HG02970 (cell line): ENCODE data around the gene LFNG.
A peak's percentile ranks its signal among the peaks of the same experiment; 100 is the strongest.

Source experiments
- ATAC-seq: cut with Tn5 transposase; IDR thresholded peaks from one replicate; pipeline ENCODE4 v1.9.1; 2021; ENCODE audit warnings: mild to moderate bottlenecking, moderate library complexity, moderate number of reproducible peaks; ENCODE audit not compliant: unreplicated experiment, low FRiP score

Gene LFNG

DNA sequence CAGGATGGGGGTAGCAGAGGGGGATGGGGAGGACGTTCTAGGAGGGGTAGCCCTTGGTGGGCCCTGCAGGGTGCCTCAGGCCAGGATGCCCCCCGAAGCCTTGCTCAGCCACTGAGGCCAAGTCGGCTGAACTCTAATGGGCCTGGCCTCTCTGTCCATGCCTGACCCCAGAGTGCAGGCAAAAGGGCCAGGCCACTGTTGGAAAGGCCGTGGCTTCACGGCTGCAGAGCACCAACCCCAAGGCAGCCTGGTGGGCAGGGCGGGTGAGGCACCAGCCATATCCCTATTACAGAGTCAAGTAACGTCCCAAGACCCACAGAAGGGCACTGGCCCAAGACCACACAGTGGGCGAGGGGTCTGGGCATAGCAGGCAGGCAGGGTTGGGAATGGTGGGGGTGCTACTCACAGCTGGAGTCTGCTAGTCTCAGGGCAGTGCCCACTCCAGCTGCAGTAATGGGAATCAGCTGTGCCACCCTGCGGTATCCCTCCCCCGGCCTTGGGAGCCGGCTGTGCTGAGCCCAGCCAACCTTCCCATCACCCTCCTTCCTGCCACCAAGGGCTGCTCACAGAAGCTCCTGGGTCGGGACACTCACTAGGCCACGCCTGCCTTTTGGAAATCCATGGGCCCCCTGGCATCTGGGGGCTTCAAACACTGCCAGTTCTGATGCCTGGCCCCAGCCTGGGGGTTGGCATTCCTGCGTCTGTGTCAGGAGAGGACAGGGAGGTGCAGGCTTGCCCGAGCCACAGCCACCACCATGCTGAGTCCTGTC, 4.0 kb upstream of the LFNG start:
- ATAC-seq: no peak

DNA sequence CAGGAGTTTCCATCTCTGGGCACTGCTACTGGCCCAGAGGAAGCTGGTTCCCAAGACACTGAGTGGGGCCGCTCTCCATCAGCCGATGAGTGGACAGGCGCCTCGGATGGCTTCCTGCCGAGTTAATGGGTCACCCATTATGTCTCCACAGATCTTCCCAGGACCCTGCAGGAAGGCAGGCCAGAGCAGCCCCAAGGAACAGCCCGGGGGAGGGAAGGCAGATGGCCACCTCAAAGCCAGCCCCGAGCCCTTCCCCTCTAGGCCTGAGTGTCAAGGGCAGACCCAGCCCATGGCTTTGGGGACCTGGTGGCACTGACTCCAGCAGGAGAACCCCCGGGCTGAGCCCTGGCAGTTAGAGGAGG, 3.4 kb upstream of the LFNG start:
- no peak for ATAC-seq

DNA sequence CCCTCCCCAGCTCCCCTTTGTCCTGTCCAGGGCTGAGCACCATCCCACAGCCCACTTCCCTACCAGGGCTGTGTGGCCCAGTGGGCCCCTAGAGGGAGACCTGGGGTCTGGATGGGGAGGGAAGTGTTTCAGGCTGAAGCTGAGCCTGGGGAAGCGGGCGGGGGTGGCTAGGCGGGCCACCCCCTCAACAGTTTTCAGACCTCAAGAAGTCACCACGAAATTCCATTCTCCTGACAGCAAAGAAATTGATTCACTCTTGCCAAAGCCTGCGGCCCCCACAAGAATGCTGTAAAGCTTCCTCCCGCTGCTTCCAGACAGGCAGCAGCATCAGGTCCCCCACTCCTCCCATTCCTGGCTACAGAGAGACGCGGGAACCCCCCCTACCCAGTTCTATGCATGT, 2.5 kb upstream of the LFNG start:
- no peak for ATAC-seq

DNA sequence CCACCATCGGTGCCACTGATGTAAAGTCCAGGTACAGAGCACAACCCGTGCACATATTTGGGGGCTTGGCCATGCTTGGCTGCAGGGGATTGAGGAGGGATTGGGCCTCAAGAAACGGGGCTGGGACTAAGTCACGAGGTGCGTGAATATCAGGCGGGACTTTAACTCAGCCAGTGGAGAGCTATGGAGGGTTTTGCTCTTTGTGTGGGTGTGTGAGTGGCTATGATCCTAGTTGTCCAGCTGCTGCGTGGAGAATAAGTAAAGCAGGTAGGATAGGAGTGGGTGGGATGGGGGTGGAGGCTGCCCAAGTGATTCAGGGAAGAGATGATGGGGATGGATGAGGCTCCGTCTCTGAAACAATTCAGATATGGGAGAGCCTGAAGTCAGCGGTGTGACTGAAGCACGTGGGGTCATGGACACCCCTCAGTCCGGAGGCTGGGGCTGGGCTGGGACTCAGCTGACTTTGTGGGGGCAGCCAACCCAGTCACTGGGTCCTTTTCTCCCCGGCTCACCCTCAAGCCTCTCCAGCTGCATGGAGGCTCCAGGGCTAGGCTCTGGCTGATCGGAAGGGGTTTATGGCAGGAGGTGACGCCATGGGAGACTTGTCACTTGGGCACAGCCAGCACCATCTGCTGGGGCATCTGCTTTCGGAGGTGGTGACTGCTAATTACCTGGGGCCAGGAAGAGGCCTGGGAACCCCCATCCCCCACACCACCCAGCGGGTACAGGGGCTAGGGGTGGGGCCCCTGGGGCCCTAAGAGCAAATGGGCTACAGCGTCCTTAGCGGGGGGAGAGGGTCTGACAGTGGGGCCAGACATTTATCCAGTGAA, 1.7 kb upstream of the LFNG start:
- no peak for ATAC-seq

DNA sequence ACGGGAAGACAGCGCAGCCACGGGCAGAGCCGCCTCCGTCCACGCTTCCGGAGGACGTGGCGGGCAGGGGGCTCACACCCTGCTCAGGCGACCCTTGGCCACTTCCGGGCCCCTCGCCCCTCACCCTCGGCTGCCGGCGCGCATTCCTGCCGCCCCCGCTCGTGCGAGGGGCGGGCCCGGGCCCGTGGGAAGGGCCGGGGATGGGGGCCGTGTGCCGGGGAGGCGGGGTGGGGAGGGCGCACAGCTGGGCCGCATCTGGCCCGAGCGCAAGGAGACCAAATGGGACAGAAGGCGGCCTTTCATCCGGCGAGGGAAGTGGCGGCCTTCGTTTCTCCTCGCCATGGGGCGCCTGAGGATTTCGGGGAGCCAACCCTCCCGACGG, 846 bp upstream of the LFNG start:
- ATAC-seq: no peak

DNA sequence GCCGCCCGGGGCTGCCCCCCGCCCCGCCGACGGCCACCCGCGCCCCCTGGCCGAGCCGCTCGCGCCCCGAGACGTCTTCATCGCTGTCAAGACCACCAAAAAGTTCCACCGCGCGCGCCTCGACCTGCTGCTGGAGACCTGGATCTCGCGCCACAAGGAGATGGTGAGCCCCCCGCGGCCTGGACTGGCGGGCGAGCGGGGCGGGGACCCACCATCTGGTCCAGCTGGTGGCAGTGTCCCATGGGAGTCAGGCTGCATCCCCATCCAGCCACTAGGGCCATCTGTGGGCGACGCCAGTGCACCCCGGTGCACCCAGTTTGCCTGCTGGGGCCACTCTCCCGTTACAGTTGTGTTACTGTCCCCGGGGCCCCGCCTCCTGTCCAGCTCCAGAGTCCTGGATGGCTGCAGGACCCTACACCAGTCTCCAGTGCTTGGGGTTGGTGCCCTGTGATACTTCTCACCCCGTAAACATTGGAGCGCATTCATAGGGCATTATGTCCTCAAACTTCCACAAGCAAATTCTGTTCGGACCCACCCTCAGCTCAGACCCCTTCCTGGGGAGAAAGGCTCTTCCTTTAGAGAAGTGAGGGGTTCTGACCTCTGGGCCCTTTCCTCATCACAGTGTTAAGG, 672 bp downstream of the LFNG start:
- ATAC-seq: peak; percentile 2

DNA sequence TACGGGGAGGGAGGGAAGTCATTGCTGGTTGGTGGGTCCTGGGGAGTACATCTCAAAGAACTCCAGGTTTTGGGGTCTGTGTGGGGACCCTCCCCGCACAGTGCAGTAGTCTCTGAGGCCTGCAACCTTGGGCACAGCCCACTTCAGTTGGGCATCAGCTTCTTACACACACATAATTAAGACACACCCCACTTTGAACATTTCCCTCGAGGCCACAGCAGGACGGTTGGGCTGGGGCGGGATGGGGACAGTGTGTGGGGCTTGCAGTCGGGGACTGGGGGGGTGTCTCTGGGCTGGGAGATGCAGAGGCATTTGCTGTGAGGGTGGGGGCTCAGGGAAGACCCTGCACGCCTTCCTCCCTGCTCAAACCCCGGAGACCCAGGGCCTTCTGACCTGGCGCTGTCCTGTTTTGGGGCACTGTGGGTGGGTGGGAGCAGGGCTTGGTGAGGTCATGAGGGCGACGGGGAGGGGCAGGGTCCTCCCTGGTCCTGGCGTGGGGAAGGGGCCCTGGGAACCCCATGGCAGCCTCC, 1.3 kb downstream of the LFNG start:
- ATAC-seq: no peak

DNA sequence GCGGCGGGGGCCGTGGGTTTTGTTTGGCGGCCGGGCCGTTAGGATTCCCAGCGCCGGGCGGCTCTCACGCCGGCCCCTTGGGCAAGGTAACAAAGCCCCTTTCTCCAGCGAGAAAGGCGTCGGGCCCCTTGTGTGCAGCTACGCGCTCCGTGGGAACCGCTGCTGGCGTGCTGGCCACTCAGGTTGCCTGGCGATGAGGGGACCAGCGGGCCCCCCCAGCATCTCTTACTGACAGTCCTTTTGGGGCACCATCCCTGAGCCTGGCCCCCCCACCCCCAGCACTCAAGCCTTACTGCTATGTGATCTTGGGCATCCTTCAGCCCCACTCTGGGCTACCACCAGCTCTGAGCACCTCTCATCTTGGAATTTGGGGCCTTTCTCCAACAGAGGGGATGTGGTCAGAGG, 1.8 kb downstream of the LFNG start:
- no peak for ATAC-seq

DNA sequence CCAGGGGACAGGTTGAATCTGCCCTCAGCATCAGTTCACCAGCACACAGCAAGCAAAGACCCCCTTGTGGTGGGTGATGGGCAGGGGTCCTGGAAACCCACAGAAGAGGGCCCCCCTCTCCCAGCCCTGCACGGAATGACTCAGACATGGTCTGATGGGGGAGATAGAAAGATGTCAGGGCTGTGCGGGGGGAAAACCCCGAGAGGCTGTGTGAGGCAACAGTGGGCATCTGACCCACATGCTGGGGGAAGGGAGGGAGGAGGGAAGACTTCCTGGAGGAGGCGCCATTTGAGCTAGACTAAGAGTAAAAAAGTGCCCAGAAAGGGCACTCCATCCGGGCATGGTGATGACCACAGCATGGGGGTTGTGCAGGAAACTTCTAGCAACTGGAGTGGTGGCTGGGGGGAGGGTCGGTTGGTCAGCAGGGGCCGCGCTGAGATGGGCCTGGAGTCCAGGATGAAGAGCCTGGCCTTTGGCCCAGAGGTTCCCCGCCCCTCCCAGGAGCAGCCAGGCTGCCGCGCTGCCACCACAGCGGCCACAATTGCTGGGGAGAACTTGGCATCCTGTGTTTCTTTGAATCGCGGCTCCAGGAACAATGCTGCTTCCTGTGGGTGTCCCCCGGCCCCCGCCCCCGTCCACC, 2.5 kb downstream of the LFNG start:
- ATAC-seq: no peak

DNA sequence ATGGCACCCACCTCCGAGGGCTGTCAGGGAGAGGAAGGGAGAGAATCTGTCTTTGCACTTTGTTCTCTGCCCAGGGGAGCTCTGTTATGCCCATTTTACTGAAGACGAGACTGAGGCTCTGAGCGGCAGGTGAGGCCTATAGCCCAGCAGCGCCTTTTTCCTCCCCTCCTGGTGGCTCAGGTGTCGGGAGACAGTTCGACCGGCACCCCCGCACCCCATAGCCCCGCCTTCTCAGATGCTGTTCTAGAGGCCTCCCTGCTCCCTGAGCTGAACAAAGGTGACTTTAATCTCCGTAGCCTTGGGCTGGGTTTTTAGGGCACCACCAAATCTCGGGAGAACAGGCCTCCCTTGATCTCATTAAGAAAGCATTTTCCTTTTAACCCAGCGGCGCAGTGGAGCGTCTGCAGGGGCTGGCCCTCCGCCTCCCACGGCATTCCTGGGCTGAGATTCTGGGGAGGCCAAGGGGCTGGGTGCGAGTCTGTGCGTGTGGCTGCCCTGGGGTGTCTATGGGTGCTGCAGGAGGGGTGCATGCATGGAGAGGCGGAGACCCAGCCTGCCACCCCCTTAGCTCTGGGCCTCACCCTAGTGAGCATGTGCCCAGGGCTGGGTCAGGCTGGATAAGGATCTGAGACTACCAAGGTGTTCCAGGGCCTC, 3.3 kb downstream of the LFNG start:
- no peak for ATAC-seq

DNA sequence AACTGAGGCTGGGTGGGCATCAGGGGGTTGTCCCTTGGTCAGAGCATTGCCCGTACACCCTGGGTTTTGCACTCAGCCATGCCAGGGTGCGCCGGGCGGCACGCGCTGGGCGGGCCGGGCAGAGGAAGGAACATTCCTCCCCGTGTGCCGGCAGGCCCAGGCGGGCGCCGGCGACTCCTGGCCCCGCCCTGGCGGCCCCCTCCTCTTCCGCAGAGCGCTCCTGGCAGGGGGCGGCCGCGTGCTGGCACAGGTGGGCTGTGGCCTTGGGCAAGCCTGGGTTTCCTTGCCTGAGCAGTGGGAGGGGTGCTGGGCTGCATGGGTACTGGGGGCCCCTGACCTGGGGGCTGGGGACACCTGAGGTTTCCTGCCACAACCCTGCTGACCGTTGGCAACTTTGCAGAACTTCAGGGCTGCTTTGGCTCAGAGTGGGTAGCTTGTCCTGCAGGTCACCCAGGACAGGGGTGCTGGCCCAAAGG, 3.9 kb downstream of the LFNG start:
- ATAC-seq: no peak

DNA sequence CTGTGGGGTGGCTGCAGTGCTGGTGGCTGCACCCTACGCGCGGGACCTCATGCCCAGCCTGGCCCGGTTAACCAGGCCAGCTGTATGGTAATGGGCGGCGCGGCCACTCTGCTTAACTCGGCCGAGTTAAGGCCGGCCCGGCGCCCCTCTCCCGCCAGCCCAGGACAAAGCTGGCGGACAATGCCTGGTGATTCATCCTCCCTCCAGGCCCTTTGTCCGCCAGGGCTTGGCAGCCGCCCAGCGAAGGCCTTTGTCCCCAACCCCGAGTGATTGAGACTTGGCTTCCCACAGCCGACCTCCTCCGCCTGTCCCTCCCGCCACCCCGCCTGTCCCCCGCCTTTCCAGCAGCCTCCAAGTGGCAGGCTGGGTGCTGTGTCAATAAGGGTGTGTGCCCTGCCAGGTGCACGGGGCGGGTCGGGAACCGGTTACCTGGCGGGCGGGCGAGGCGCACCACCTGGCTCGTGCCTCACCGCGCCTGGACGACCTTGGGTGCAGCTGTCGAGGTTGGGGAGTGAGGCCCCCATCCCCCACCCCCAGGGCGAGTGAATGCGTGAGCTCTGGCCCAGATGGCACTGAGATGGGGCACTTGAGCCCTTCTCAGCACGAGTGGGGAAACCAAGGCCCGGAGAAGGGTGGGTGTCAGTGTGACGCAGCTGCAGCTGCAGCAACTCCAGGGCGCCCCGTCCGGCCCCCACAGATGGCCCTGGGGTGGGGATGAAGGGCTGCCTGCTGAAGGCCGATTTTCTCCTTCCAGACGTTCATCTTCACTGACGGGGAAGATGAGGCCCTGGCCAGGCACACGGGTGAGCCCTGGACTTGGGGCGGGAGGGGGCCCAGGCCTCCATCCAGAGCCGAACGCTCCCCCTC, 4.6 kb downstream of the LFNG start:
- no peak for ATAC-seq

DNA sequence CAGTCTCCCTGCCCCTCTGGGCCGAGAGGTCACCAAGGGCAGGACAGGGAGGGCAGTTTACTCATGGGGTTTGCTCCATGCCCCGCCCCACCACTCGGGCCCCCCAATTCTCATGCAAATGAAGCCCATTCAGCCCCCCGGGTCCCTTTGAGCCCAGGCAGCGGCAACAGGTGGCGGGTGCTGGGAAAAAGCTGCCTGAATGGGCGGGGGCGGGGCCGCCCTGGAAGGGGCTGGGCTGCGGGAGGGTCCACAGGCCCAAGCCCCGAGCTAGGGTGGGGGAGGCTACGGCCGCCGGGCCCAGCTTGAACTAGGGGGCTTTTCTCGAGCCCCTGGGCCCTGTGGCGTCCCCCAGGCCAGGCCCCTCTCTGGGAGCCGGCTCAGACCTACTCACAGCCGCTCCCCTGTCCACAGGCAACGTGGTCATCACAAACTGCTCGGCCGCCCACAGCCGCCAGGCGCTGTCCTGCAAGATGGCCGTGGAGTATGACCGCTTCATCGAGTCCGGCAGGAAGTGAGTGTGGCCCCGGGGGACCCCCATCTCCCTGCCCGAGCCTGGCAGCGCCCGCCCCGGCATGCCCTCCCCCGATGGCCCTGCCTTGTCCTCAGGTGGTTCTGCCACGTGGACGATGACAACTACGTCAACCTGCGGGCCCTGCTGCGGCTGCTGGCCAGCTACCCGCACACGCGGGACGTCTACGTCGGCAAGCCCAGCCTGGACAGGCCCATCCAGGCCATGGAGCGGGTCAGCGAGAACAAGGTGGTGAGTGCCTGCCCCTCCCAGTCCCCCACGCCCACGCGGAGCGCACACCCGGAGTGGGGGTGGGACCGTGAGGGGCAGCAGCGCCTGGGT, 5.5 kb downstream of the LFNG start:
- ATAC-seq: no peak

DNA sequence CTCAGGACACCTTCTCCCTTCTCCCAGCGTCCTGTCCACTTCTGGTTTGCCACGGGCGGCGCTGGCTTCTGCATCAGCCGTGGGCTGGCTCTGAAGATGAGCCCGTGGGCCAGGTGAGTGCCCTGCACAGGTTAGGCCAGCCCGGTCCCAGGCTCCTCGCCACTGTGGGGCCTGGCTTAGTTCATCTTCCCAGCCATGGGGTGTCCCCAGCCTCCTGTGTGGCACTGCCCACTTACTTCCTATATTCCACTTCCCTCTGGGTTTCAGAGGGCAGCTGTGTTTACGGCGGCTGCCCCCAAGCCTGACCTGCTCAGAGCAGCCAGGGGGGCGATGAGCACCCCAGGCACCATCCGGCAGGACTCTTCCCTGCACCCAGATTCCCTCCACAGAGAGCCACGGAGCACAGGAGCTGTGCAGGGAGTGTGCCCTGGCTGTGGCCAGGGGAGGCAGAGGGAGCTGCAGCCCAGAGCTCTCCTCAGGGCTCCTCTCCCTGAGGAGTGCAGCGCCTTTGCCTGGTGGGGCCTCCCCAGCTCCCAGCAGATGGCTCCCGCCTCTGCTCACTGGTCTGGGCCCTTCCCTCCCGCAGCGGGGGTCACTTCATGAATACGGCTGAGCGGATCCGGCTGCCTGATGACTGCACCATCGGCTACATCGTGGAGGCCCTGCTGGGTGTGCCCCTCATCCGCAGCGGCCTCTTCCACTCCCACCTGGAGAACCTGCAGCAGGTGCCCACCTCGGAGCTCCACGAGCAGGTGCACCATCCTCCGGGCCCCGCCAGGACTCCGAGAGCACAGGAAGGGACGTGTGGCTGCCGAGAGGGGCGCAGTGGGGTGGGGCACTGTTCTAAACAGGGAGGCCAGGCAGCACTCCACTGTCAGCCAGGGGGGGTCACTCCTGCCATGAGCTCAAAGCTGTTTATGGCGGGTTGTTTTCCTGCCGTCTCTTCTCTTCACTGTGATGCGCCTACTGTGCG, 6.4 kb downstream of the LFNG start:
- no peak for ATAC-seq

DNA sequence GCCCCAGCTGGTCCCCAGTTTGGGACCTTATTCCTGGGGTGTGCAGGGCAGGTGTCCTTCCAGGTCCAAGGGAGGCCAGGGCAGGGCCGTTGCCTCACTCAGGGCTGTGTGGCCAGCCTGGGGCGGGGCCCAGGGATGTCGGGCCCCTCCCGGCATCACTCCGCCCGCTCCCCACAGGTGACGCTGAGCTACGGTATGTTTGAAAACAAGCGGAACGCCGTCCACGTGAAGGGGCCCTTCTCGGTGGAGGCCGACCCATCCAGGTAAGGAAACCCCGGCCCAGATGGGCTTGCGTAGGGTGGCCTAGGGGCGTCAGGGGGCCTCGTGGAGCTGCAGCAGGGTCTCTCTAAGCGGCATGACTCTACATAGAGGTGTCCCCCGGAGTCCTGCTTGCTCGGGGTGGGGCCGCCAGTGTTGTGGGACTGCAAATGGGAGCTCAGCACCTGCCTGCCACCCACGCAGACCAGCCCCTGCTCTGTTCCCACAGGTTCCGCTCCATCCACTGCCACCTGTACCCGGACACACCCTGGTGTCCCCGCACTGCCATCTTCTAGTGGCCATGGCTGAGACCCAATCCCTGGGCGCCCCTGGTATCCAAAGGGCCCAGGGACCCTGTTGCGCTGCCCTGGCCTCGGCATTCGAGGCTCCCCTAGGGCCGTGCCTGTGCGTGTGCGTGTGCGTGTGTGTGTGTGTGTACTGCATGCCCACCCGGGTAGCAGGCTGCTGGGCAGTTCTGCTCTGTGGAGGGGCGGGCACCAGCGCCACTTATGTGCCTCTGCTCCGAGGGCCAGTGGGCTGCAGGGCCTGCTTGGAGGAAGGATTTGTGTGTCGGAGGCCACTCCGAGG, 7.3 kb downstream of the LFNG start:
- ATAC-seq: no peak
